HCT116 (cell line): ENCODE results near the gene KCTD17. TPM values are rescaled to one million over a fixed set of nuclear protein-coding genes. Genes with fewer than 3 reads are reported as not detected.

Experiments used
- ATAC-seq: fragments of 200-7000 bp; cut with Tn5 transposase; 2 replicates; pipeline ENCODE4 v1.9.1; 2020; ENCODE audit warnings: mild to moderate bottlenecking, moderate library complexity
- BruUV-seq: library from RNA; stranded (reverse); fragments of 400-500 nt; replicated peaks from 2 replicates; lab custom pipeline; 2021; lab: Mats Ljungman, UMichigan
- CTCF ChIA-PET: fragments of 300-600 bp; sonication (Branson Sonifier 250); formaldehyde crosslinking; loops from one replicate; lab custom pipeline; 2021; ENCODE audit warnings: antibody characterized with exemption; lab: Charles Lee
- POLR2A ChIA-PET: fragments of 300-600, 350-600 bp; sonication (Branson Sonifier 250); formaldehyde crosslinking; loops from one replicate; lab custom pipeline; 2021; ENCODE audit warnings: antibody characterized with exemption; lab: Charles Lee
- RAD21 ChIA-PET, 2 experiments: fragments of 300-600 bp; sonication (Branson Sonifier 250); formaldehyde crosslinking; loops; one replicate each; lab custom pipeline; 2023; ENCODE audit warnings: low total read pairs in 2 of 2; ENCODE audit not compliant: uncharacterized antibody in 2 of 2, unreplicated experiment in 2 of 2, low non-redundant PET in 1 of 2; lab: Charles Lee
- DNase-seq: peaks from one replicate; pipeline ENCODE4 v3.0.0-alpha.2; 2010; ENCODE audit warnings: low read depth, low spot score
- H2AFZ ChIP-seq: fragments of 200-600 bp; shearing (Covaris generic), sonication (generic); 2 replicates; pipeline ENCODE4 v1.6.1; 2017; ENCODE audit warnings: low read depth, mixed run types, mixed read lengths, antibody characterized with exemption, low read length; ENCODE audit not compliant: poor library complexity, severe bottlenecking
- H3K27ac ChIP-seq: 2 replicates; pipeline ENCODE4 v1.5.1; 2012; ENCODE audit warnings: low read depth, low read length
- H3K27me3 ChIP-seq: fragments of 200-600 bp; sonication (generic); 2 replicates; pipeline ENCODE4 v1.6.1; 2016; ENCODE audit warnings: mixed run types, low read length, mixed read lengths; ENCODE audit not compliant: insufficient read depth
- H3K36me3 ChIP-seq, 2 experiments: fragments of 200-500 bp in 1 of 2; fragments of 200-600 bp in 1 of 2; sonication (Bioruptor generic) in 1 of 2; sonication (generic) in 1 of 2; 2 replicates each; pipeline versions ENCODE4 v1.5.1 to v1.6.1; 2014 to 2016; ENCODE audit warnings: low read length in 2 of 2, inconsistent platforms in 1 of 2, mixed read lengths in 1 of 2, mixed run types in 1 of 2; ENCODE audit not compliant: insufficient read depth in 2 of 2, control insufficient read depth in 1 of 2
- H3K4me1 ChIP-seq, 2 experiments: fragments of 200-600 bp in 1 of 2; sonication (generic) in 1 of 2; 2 replicates each; pipeline versions ENCODE4 v1.5.1 to v1.6.1; 2012 to 2017; ENCODE audit warnings: low read length in 2 of 2, inconsistent platforms in 1 of 2, mild to moderate bottlenecking in 1 of 2, mixed read lengths in 1 of 2, mixed run types in 1 of 2, moderate library complexity in 1 of 2; ENCODE audit not compliant: insufficient read depth in 2 of 2, control insufficient read depth in 1 of 2
- H3K4me2 ChIP-seq: fragments of 200-600 bp; sonication (generic); 2 replicates; pipeline ENCODE4 v1.6.1; 2017; ENCODE audit warnings: mixed run types, low read length, mixed read lengths
- H3K4me3 ChIP-seq, 2 experiments: fragments of 200-600 bp in 1 of 2; sonication (generic) in 1 of 2; replicated peaks in 1 of 2; 2 replicates each; pipeline ENCODE4 v1.5.1; 2011 to 2016; ENCODE audit warnings: low read length in 2 of 2, control low read depth in 1 of 2, low read depth in 1 of 2, mild to moderate bottlenecking in 1 of 2, mixed read lengths in 1 of 2, mixed run types in 1 of 2
- H3K79me2 ChIP-seq: fragments of 200-600 bp; sonication (generic); 2 replicates; pipeline ENCODE4 v1.6.1; 2017; ENCODE audit warnings: mild to moderate bottlenecking, mixed run types, low read length, moderate library complexity, mixed read lengths; ENCODE audit not compliant: insufficient read depth
- H3K9ac ChIP-seq: fragments of 200-600 bp; sonication (generic); 2 replicates; pipeline ENCODE4 v1.6.1; 2016; ENCODE audit warnings: low read length, mixed read lengths
- H3K9me2 ChIP-seq: fragments of 200-600 bp; sonication (generic), shearing (Covaris generic); 2 replicates; pipeline ENCODE4 v1.6.1; 2017; ENCODE audit warnings: mixed run types, mild to moderate bottlenecking, moderate library complexity; ENCODE audit not compliant: insufficient read depth
- H3K9me3 ChIP-seq, 2 experiments: fragments of 200-500 bp in 1 of 2; fragments of 200-600 bp in 1 of 2; sonication (Bioruptor generic) in 1 of 2; sonication (generic) in 1 of 2; 2 replicates each; pipeline ENCODE4 v1.6.1; 2014 to 2017; ENCODE audit warnings: low read length in 2 of 2, mixed read lengths in 2 of 2, inconsistent platforms in 1 of 2, low read depth in 1 of 2, mild to moderate bottlenecking in 1 of 2, mixed run types in 1 of 2, moderate library complexity in 1 of 2; ENCODE audit not compliant: control insufficient read depth in 1 of 2, insufficient read depth in 1 of 2
- H4K20me1 ChIP-seq: fragments of 200-600 bp; sonication (generic), shearing (Covaris generic); 2 replicates; pipeline ENCODE4 v1.6.1; 2017; ENCODE audit warnings: mixed run types, mild to moderate bottlenecking, moderate library complexity; ENCODE audit not compliant: insufficient read depth
- CBX3 ChIP-seq: IDR thresholded peaks from 2 replicates; pipeline ENCODE4 v1.6.1; 2012; ENCODE audit warnings: low read depth
- EZH2 ChIP-seq: fragments of 200-600 bp; sonication (generic); IDR thresholded peaks from 2 replicates; pipeline ENCODE4 v1.6.1; 2017; ENCODE audit warnings: antibody characterized with exemption, mixed run types
- FOSL1 ChIP-seq: IDR thresholded peaks from 2 replicates; pipeline ENCODE4 v1.6.1; 2012; ENCODE audit warnings: low read depth
- JUND ChIP-seq: IDR thresholded peaks from 2 replicates; pipeline ENCODE4 v1.6.1; 2012
- POLR2A ChIP-seq: IDR thresholded peaks from 2 replicates; pipeline ENCODE4 v1.7.0; 2011; ENCODE audit warnings: borderline replicate concordance; ENCODE audit not compliant: insufficient read depth, insufficient read length; ENCODE audit errors: extremely low read depth
- SIN3A ChIP-seq: IDR thresholded peaks from 2 replicates; pipeline ENCODE4 v1.6.1; 2012; ENCODE audit warnings: low read depth
- SP1 ChIP-seq: IDR thresholded peaks from 2 replicates; pipeline ENCODE4 v1.6.1; 2012; ENCODE audit warnings: low read depth
- SRF ChIP-seq: IDR thresholded peaks from 2 replicates; pipeline ENCODE4 v1.6.1; 2012; ENCODE audit warnings: low read depth
- YY1 ChIP-seq: IDR thresholded peaks from 2 replicates; pipeline ENCODE4 v1.6.1; 2011; ENCODE audit warnings: low read length, low read depth, moderate library complexity, mild to moderate bottlenecking; ENCODE audit not compliant: insufficient replicate concordance; ENCODE audit errors: extremely low read depth
- ZFX ChIP-seq: fragments of 450-650 bp; IDR thresholded peaks from 2 replicates; pipeline ENCODE4 v1.6.1; 2017
- intact Hi-C: fragments of 100-400 bp; cut with micrococcal nuclease; formaldehyde crosslinking; loops from 2 replicates; pipeline ENCODE4 v1.10.0; 2022
- total RNA-seq: library from RNA; stranded (reverse); gene quantifications from one replicate; pipeline ENCODE4 v1.2.1, GENCODE V29; 2021; ENCODE audit not compliant: unreplicated experiment
- TF ChIP-seq, protein P1 (sequence below), 3 experiments: fragments of 200-600 bp in 1 of 3; sonication (generic) in 1 of 3; IDR thresholded peaks in 2 of 3; conservative IDR thresholded peaks in 1 of 3; 2 replicates each; pipeline ENCODE4 v1.5.1; 2012 to 2017; ENCODE audit warnings: low read depth in 2 of 3, low read length in 2 of 3, antibody characterized with exemption in 1 of 3, borderline replicate concordance in 1 of 3, control low read depth in 1 of 3, mild to moderate bottlenecking in 1 of 3, mixed read lengths in 1 of 3, mixed run types in 1 of 3, moderate library complexity in 1 of 3; ENCODE audit not compliant: insufficient read depth in 1 of 3
- TF ChIP-seq, protein P2 (sequence below): IDR thresholded peaks from 2 replicates; pipeline ENCODE4 v1.6.1; 2012
- TF ChIP-seq, protein P3 (sequence below): IDR thresholded peaks from 2 replicates; pipeline ENCODE4 v1.6.1; 2012

The KCTD17 gene
- total RNA-seq, 1 experiment from 2014 or later = 23.4 TPM

DNA sequence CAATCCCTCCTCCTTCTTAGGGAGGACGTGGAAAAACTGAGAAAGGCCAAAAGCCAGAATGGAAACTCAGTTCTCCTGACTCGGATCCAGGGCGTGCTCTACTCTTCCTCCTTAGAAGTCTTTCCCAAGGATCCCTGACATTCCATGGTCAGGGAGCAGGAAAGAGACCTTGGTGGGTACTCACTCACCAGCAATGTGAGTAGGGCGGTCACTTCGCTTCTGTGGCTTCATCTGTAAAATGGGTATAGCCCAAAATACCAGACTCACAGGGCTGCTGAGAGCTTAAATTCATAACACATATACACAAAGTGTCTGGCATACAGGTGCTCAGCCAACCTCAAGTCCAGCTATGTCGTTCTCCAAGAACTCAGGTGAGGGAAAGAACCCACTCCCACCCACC, 629 bp upstream of the KCTD17 start:
- Histone ChIP-seq H3K79me2 (no peaks in the 10 kb centered on the region), H3K9me2 (no peaks in the 10 kb centered on the region)
- ATAC-seq = no peak
- no TSS peak for BruUV-seq
- no peak for TF ChIP-seq JUND
- no peak for TF ChIP-seq CBX3
- TF ChIP-seq, protein P1, sequence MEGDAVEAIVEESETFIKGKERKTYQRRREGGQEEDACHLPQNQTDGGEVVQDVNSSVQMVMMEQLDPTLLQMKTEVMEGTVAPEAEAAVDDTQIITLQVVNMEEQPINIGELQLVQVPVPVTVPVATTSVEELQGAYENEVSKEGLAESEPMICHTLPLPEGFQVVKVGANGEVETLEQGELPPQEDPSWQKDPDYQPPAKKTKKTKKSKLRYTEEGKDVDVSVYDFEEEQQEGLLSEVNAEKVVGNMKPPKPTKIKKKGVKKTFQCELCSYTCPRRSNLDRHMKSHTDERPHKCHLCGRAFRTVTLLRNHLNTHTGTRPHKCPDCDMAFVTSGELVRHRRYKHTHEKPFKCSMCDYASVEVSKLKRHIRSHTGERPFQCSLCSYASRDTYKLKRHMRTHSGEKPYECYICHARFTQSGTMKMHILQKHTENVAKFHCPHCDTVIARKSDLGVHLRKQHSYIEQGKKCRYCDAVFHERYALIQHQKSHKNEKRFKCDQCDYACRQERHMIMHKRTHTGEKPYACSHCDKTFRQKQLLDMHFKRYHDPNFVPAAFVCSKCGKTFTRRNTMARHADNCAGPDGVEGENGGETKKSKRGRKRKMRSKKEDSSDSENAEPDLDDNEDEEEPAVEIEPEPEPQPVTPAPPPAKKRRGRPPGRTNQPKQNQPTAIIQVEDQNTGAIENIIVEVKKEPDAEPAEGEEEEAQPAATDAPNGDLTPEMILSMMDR (IDR thresholded peaks at IDR 0.05 in 2 of 3, conservative IDR thresholded peaks at IDR 0.05 in 1 of 3; ENCODE audit: borderline replicate concordance in 1 of 3, insufficient read depth in 1 of 3, low read depth in 2 of 3, low read length in 2 of 3) = no peak
- TF ChIP-seq, protein P2, sequence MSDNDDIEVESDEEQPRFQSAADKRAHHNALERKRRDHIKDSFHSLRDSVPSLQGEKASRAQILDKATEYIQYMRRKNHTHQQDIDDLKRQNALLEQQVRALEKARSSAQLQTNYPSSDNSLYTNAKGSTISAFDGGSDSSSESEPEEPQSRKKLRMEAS = no peak
- TF ChIP-seq, protein P3, sequence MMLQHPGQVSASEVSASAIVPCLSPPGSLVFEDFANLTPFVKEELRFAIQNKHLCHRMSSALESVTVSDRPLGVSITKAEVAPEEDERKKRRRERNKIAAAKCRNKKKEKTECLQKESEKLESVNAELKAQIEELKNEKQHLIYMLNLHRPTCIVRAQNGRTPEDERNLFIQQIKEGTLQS = no peak
- no peak for TF ChIP-seq EZH2
- TF ChIP-seq FOSL1 = no peak
- no peak for TF ChIP-seq YY1
- no peak for TF ChIP-seq ZFX
- no peak for TF ChIP-seq POLR2A
- TF ChIP-seq SP1 = no peak
- TF ChIP-seq SRF = no peak
- TF ChIP-seq SIN3A = no peak
- TF ChIP-seq, all 23 proteins: peak for 0
- Histone ChIP-seq H3K4me2 (peak overlapping the region; percentile 86; the same call in 1 of the 2 replicates), H4K20me1 (no peaks in the 10 kb centered on the region), H3K9ac (no peak overlapping the region), H3K9me3 (no peaks in the 10 kb centered on the region), H2AFZ (no peak overlapping the region), H3K4me3 (no peak overlapping the region), H3K36me3 (no peaks in the 10 kb centered on the region), H3K4me1 (peaks cover 5 to 11% of the 10 kb centered on the region in 2 experiments; a peak in 2 of 4 replicates), H3K27me3 (no peaks in the 10 kb centered on the region), H3K27ac (no peak overlapping the region)
- ChIA-PET RAD21 (no interaction called here), POLR2A (no interaction called here), CTCF (interaction anchor here (0.7 to 1.7 kb wide), 3 partner anchors 8 to 405 kb away, joined by 3 to 5 read pairs (median 4); no protein-coding TSS in a partner anchor)
- intact Hi-C loops = no loop called here
- no peak for DNase-seq
